Endothelial cell of umbilical vein (primary cell): ENCODE results near the gene PLCH1. TPM values are rescaled to one million over a fixed set of nuclear protein-coding genes. Genes with fewer than 3 reads are reported as not detected.

Experiments used
- BruUV-seq: library from RNA; stranded (reverse); fragments of 400-500 nt; replicated peaks from 2 replicates; lab custom pipeline; 2021; lab: Mats Ljungman, UMichigan
- CTCF ChIA-PET: fragments of 300-600, 350-600 bp; sonication (Branson Sonifier 250); formaldehyde crosslinking; loops from one replicate; lab custom pipeline; 2021; ENCODE audit warnings: antibody characterized with exemption, inconsistent platforms; lab: Charles Lee
- POLR2A ChIA-PET: fragments of 300-600, 350-600 bp; sonication (Branson Sonifier 250); formaldehyde crosslinking; loops from one replicate; lab custom pipeline; 2021; ENCODE audit warnings: antibody characterized with exemption, inconsistent platforms; lab: Charles Lee
- DNase-seq: peaks from one replicate; pipeline ENCODE4 v3.0.0-alpha.2; 2011; ENCODE audit warnings: low read depth, low spot score
- FAIRE-seq: peaks from 2 replicates; lab custom pipeline; 2011; peaks lifted over from hg19 to GRCh38; lab: Jason Lieb, UNC
- H2AFZ ChIP-seq: 2 replicates; pipeline ENCODE4 v1.6.0; 2012; ENCODE audit warnings: low read depth, low read length, control low read depth, inconsistent platforms
- H3K27ac ChIP-seq: 2 replicates; pipeline ENCODE4 v1.5.1; 2011; ENCODE audit warnings: low read depth, mild to moderate bottlenecking, control low read depth, low read length, moderate library complexity; ENCODE audit not compliant: insufficient read depth
- H3K27me3 ChIP-seq, 2 experiments: 2 replicates each; pipeline versions ENCODE4 v1.6.0 to v1.6.1; 2011; ENCODE audit warnings: low read length in 2 of 2, mixed read lengths in 1 of 2; ENCODE audit not compliant: control insufficient read depth in 2 of 2, insufficient read depth in 2 of 2
- H3K36me3 ChIP-seq, 2 experiments: 2 replicates in 1 of 2; 3 replicates in 1 of 2; pipeline ENCODE4 v1.5.1; 2011; ENCODE audit warnings: low read length in 2 of 2, mild to moderate bottlenecking in 1 of 2, moderate library complexity in 1 of 2; ENCODE audit not compliant: control insufficient read depth in 2 of 2, insufficient read depth in 2 of 2; ENCODE audit errors: extremely low read depth in 1 of 2
- H3K4me1 ChIP-seq: 3 replicates; pipeline ENCODE4 v1.5.1; 2011; ENCODE audit warnings: mild to moderate bottlenecking, low read length; ENCODE audit not compliant: control insufficient read depth, insufficient read depth; ENCODE audit errors: extremely low read depth
- H3K4me2 ChIP-seq: 2 replicates; pipeline ENCODE4 v1.6.1; 2011; ENCODE audit warnings: low read length, control low read depth, mixed read lengths; ENCODE audit not compliant: insufficient read depth
- H3K4me3 ChIP-seq, 3 experiments: fragments of 200-600 bp in 1 of 3; sonication (generic), shearing (Covaris generic) in 1 of 3; replicated peaks in 1 of 3; 2 replicates each; pipeline ENCODE4 v1.5.1; 2011 to 2016; ENCODE audit warnings: control low read depth in 3 of 3, low read length in 3 of 3, mild to moderate bottlenecking in 2 of 3, inconsistent platforms in 1 of 3, low read depth in 1 of 3, moderate library complexity in 1 of 3; ENCODE audit not compliant: insufficient read depth in 1 of 3
- H3K79me2 ChIP-seq: 2 replicates; pipeline ENCODE4 v1.6.0; 2012; ENCODE audit warnings: low read length, inconsistent platforms; ENCODE audit not compliant: control insufficient read depth, insufficient read depth
- H3K9ac ChIP-seq: replicated peaks from 2 replicates; pipeline ENCODE3; 2011; ENCODE audit warnings: low read length, control low read depth; ENCODE audit not compliant: insufficient read depth; ENCODE audit errors: extremely low read depth
- H3K9me1 ChIP-seq: replicated peaks from 3 replicates; pipeline ENCODE4 v1.6.0; 2011; ENCODE audit warnings: mild to moderate bottlenecking, low read length; ENCODE audit not compliant: control insufficient read depth, insufficient read depth; ENCODE audit errors: extremely low read depth
- H3K9me3 ChIP-seq: replicated peaks from 2 replicates; pipeline ENCODE4 v1.5.1; 2012; ENCODE audit warnings: low read length, inconsistent platforms; ENCODE audit not compliant: control insufficient read depth, insufficient read depth
- H4K20me1 ChIP-seq: replicated peaks from 2 replicates; pipeline ENCODE3; 2011; ENCODE audit warnings: mild to moderate bottlenecking, low read length; ENCODE audit not compliant: control insufficient read depth, insufficient read depth; ENCODE audit errors: extremely low read depth
- CTCF ChIP-seq, 2 donors: IDR thresholded peaks; 1 replicate in 1 of 2; 2 replicates in 1 of 2; pipeline ENCODE4 v1.5.1; 2011; ENCODE audit warnings: low read length in 2 of 2, mild to moderate bottlenecking in 2 of 2, moderate library complexity in 2 of 2, control low read depth in 1 of 2, inconsistent platforms in 1 of 2, low read depth in 1 of 2; ENCODE audit not compliant: insufficient read depth in 1 of 2; ENCODE audit errors: extremely low read depth in 1 of 2
- EZH2 ChIP-seq: IDR thresholded peaks from 2 replicates; pipeline ENCODE4 v1.6.1; 2012; ENCODE audit warnings: borderline replicate concordance, low read depth, mild to moderate bottlenecking, moderate library complexity, low read length, inconsistent platforms; ENCODE audit not compliant: severe bottlenecking
- FOS ChIP-seq: IDR thresholded peaks from 2 replicates; pipeline ENCODE4 v1.6.1; 2011; ENCODE audit warnings: mild to moderate bottlenecking, low read length, moderate library complexity, borderline replicate concordance; ENCODE audit not compliant: insufficient read depth
- GATA2 ChIP-seq: IDR thresholded peaks from 2 replicates; pipeline ENCODE4 v1.7.0; 2011; ENCODE audit warnings: low read depth, mild to moderate bottlenecking, moderate library complexity, mixed read lengths, low read length; ENCODE audit not compliant: insufficient read length, insufficient read depth
- JUN ChIP-seq: IDR thresholded peaks from 2 replicates; pipeline ENCODE4 v1.6.1; 2011; ENCODE audit warnings: borderline replicate concordance, low read depth; ENCODE audit not compliant: insufficient read length, insufficient read depth
- MAX ChIP-seq: IDR thresholded peaks from 2 replicates; pipeline ENCODE4 v1.6.1; 2011; ENCODE audit not compliant: insufficient read depth, insufficient read length
- MYC ChIP-seq: IDR thresholded peaks from one replicate; pipeline ENCODE4 v1.6.1; 2011; ENCODE audit warnings: mild to moderate bottlenecking, low read depth, low read length
- POLR2A ChIP-seq: IDR thresholded peaks from 2 replicates; pipeline ENCODE4 v1.6.1; 2012; ENCODE audit warnings: low read depth, mild to moderate bottlenecking, control low read depth, low read length
- POLR2AphosphoS5 ChIP-seq: IDR thresholded peaks from 2 replicates; pipeline ENCODE4 v1.6.1; 2012; ENCODE audit warnings: low read depth, mild to moderate bottlenecking, control low read depth, low read length, moderate library complexity; ENCODE audit not compliant: insufficient read depth
- dilution Hi-C: fragments of 300-500 bp; cut with MboI; formaldehyde crosslinking; loops from one replicate; pipeline ENCODE4 v1.15.0; 2019; ENCODE audit warnings: low sequenced_read_pairs; ENCODE audit not compliant: extremely low pct_ligation_motif_present
- intact Hi-C: fragments of 100-400 bp; cut with micrococcal nuclease; formaldehyde crosslinking; loops from one replicate; pipeline ENCODE4 v1.10.0; 2022
- polyA plus RNA-seq, 4 experiments: library from polyadenylated mRNA; depleted of rRNA in 3 of 4; stranded (reverse) in 3 of 4; unstranded in 1 of 4; fragments of >200 nt; gene quantifications; 2 replicates each; pipeline versions ENCODE4 v1.2.1 to v1.2.3, GENCODE V29; 2011 to 2012; ENCODE audit warnings: missing spikeins in 1 of 4
- total RNA-seq: library from RNA; stranded (reverse); gene quantifications from 2 replicates; pipeline ENCODE4 v1.2.3, GENCODE V29; 2021

Gene PLCH1
- total and polyA plus RNA-seq, 2 donors (not counting 3 experiments of a cell fraction or from before 2014, with no cell fraction given) = 0.03 TPM; not detected in 1

- Histone ChIP-seq H3K9me1 (no peaks in the 10 kb centered on the region), H3K27me3 (peaks cover 0 to 3% of the 10 kb centered on the region in 2 experiments), H3K36me3 (no peaks in the 10 kb centered on the region), H3K4me1 (no peaks in the 10 kb centered on the region), H3K9me3 (no peaks in the 10 kb centered on the region), H3K27ac (no peak overlapping the region), H2AFZ (no peak overlapping the region), H3K9ac (no peak overlapping the region), H3K79me2 (no peaks in the 10 kb centered on the region), H4K20me1 (no peaks in the 10 kb centered on the region), H3K4me2 (no peak overlapping the region), H3K4me3 (no peak overlapping the region)
- ChIA-PET CTCF (no interaction called here), POLR2A (no interaction called here)
- FAIRE-seq = no peak
- dilution Hi-C loops = no loop called here
- no peak for DNase-seq
- TF ChIP-seq MYC (no peak), GATA2 (no peak), JUN (no peak), POLR2A (no peak), FOS (no peak), MAX (no peak), EZH2 (no peak), CTCF (IDR thresholded peaks at IDR 0.05; ENCODE audit: extremely low read depth in 1 of 2, insufficient read depth in 1 of 2, low read depth in 1 of 2, low read length in 2 of 2) (no peak), POLR2AphosphoS5 (no peak)
- intact Hi-C loops = no loop called here
- no TSS peak for BruUV-seq
Observed at GRCh38 chr3:155727836-155728235, 17.0 kb downstream of the PLCH1 start.
